Stimulated activated CD8-positive, alpha-beta memory T cell treated with anti-CD3 and anti-CD28 coated beads, Interleukin-4, amount 100 ng/mL, for 4 hours (primary cell): Measurements from ENCODE around the gene LTB4R.

Experiments
- DNase-seq, 2 donors: peaks; one replicate each; pipeline ENCODE4 v3.0.0-alpha.2; 2020; ENCODE audit warnings: low read depth in 2 of 2, low spot score in 1 of 2

The LTB4R gene

DNA sequence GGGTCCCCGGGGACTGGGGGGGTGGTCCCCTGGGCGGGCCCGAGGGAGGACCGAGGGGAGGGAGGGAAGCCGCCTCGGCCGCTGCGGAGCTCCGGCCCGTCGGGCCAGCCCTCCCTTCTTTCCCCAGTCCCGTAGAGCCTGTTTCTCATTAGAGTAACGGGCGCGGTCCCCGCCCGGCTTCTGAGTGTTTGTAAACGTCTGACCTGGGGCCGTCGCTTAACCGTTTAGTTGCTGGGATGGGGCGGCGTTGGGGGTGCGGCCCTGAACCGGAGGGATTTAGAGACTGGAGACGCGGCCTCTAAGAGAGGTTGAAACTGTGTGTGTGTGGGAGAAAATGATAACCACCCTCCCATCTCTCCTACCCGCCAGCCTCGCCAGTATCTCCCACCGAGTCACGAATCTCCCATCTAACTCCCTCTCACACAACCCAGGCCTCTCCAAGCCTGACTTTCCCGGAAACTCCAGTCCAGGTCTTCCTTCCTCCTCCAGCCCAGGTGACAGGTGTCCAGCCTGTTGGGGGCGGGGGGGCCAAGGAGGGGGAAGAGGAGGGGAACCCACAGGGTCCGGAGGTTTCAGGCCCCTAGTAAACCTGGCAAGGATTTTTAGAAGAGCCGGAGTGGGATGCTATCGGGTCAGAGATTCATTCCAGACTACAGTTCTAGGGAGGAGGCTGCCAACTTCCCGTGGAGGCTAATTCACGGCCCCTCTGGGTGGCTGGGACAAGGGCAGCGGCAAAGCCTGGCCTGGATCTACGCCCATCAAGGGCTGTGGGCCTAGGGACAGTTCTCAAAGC lies 55.6 kb downstream of the LTB4R start:
- no peak for DNase-seq
